ENCODE data around the gene GPATCH2.

Gene GPATCH2

DNA sequence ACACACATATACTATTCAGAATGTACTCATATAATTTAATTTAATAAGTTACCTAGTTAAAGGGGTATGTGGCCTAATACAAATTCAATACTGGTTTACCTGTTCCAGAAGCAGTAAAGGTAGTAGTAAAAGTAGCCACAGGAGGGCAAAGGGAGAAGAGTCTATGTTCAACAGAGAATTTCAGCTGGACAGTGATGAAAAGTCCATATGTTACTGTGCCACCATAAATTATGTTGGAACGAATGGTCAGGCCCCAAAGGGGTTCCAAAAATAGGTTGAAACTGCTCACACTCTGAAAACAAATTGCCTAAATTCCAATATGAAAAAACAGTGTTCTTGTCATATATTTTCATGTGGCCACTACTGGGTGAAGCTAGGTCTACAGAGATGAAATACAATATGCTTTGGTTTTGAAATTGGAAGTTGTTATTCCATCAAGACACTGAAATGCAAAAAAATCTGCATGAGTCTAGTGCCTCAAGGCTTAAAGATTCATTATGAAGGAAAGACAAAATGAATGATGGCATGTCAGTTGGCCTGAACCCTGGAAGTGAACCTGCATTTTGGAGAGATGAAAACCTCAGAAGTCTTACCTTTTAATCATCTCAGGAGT is 78.4 kb downstream of the GPATCH2 start:
- Histone ChIP-seq H3K9me3 (ENCODE audit: control insufficient read depth, insufficient read depth, low read depth, low read length) (no peaks in the 10 kb centered on the region), H3K4me3 (ENCODE audit: low read depth, low read length) (no peak overlapping the region), H3K27ac (ENCODE audit: low read depth, low read length) (no peak overlapping the region)

GRCh38 chr1:217542837-217543236 is 88.1 kb downstream of the GPATCH2 start:
- Histone ChIP-seq H3K9ac (ENCODE audit: low read length) (no peak overlapping the region), H3K4me1 (ENCODE audit: control insufficient read depth, insufficient read depth, low read length) (no peaks in the 10 kb centered on the region), H3K9me3 (ENCODE audit: control insufficient read depth, insufficient read depth, low read depth, low read length) (no peaks in the 10 kb centered on the region; the same call in 1 of the 2 replicates), H3K4me3 (ENCODE audit: low read depth, low read length) (no peak overlapping the region), H3K27me3 (ENCODE audit: control insufficient read depth, insufficient read depth, low read length) (no peaks in the 10 kb centered on the region), H3K27ac (ENCODE audit: low read depth, low read length) (no peak overlapping the region), H3K36me3 (ENCODE audit: control insufficient read depth, insufficient read depth, low read length) (no peaks in the 10 kb centered on the region)

More for the DNA sequence above, 78.4 kb downstream of the GPATCH2 start:
- Histone ChIP-seq H3K4me1 (ENCODE audit: control insufficient read depth, insufficient read depth, low read length) (peaks cover 5% of the 10 kb centered on the region; the same call in 1 of the 2 replicates), H3K27me3 (ENCODE audit: control insufficient read depth, insufficient read depth, low read length) (no peaks in the 10 kb centered on the region), H3K9ac (ENCODE audit: low read length) (no peak overlapping the region), H3K36me3 (ENCODE audit: control insufficient read depth, insufficient read depth, low read length) (no peaks in the 10 kb centered on the region)

- no peaks in the 10 kb centered on the region for H3K36me3 ChIP-seq (ENCODE audit: control insufficient read depth, insufficient read depth, low read length)
Measured at GRCh38 chr1:217542136-217542777, 88.6 kb downstream of the GPATCH2 start.

DNA sequence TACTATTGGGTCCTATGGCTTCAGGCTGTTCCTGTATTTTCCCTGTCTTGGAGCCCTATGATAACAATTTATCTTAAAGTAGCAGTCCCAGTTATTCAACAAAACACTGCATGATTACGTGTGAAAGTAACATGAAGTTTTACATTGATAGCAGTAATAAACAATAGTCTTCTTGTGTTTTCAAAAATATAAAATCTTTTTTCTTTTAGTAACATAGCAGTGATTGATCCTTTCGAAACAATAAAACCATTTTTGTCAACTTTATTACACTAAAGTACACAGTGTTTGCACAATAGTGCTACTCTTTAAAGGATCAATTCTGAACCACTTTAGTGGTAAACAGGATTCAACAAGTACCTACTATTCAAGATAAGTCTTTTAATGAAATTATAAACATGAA is 90.6 kb downstream of the GPATCH2 start:
- H3K27ac ChIP-seq (ENCODE audit: low read depth, low read length) = no peak overlapping the region
- H3K4me1 ChIP-seq (ENCODE audit: control insufficient read depth, insufficient read depth, low read length) = no peaks in the 10 kb centered on the region
- H3K9me3 ChIP-seq (ENCODE audit: control insufficient read depth, insufficient read depth, low read depth, low read length) = no peaks in the 10 kb centered on the region
- H3K4me3 ChIP-seq (ENCODE audit: low read depth, low read length) = no peak overlapping the region
- no peak overlapping the region for H3K9ac ChIP-seq (ENCODE audit: low read length)
- no peaks in the 10 kb centered on the region for H3K36me3 ChIP-seq (ENCODE audit: control insufficient read depth, insufficient read depth, low read length)
- H3K27me3 ChIP-seq (ENCODE audit: control insufficient read depth, insufficient read depth, low read length) = no peaks in the 10 kb centered on the region

More at GRCh38 chr1:217542136-217542777, 88.6 kb downstream of the GPATCH2 start:
- Histone ChIP-seq H3K9me3 (ENCODE audit: control insufficient read depth, insufficient read depth, low read depth, low read length) (no peaks in the 10 kb centered on the region; the same call in 1 of the 2 replicates), H3K27me3 (ENCODE audit: control insufficient read depth, insufficient read depth, low read length) (no peaks in the 10 kb centered on the region), H3K9ac (ENCODE audit: low read length) (no peak overlapping the region), H3K27ac (ENCODE audit: low read depth, low read length) (no peak overlapping the region), H3K4me3 (ENCODE audit: low read depth, low read length) (no peak overlapping the region), H3K4me1 (ENCODE audit: control insufficient read depth, insufficient read depth, low read length) (no peaks in the 10 kb centered on the region)

- no peaks in the 10 kb centered on the region for H3K27me3 ChIP-seq (ENCODE audit: control insufficient read depth, insufficient read depth, low read length)
- no peaks in the 10 kb centered on the region for H3K9me3 ChIP-seq (ENCODE audit: control insufficient read depth, insufficient read depth, low read depth, low read length)
- H3K4me1 ChIP-seq (ENCODE audit: control insufficient read depth, insufficient read depth, low read length) = no peaks in the 10 kb centered on the region
- H3K4me3 ChIP-seq (ENCODE audit: low read depth, low read length) = no peak overlapping the region
- H3K36me3 ChIP-seq (ENCODE audit: control insufficient read depth, insufficient read depth, low read length) = no peaks in the 10 kb centered on the region
- no peak overlapping the region for H3K27ac ChIP-seq (ENCODE audit: low read depth, low read length)
- no peak overlapping the region for H3K9ac ChIP-seq (ENCODE audit: low read length)
Measured at GRCh38 chr1:217539510-217539909, 91.4 kb downstream of the GPATCH2 start.

DNA sequence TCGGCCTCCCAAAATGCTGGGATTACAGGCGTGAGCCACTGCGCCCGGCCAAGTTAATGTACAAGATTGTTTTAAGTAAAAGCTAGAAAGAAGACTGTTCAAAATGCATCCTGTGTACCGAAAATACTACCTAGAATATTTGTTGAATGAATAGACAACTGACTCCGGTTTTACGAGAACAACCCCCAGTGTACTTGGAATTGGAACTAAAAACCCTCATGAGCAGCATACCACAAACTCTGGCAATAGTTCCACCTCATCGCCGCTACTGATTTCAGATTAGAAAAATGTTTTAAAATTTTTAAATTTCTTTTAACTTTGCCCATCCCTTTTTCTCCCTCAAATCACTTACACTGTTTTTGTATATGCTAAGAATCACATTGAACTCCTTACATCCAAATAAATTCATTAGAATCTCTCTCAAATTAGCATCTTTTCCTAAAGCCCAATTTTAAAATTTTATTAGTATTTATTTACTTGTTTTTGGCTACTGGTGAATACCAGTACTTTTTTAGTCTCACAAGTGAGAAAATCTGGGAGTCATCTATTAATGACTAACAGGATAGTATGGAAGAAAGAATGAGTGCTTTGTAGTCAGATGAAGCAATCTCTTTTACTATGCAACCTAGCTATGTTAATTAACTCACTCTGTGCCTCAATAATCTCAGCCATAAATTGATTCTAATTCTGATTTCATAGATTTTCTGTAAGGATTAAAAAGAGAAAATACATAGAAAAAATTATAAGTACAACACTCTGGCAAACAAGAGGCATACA is 95.1 kb downstream of the GPATCH2 start:
- H3K36me3 ChIP-seq (ENCODE audit: control insufficient read depth, insufficient read depth, low read length) = no peaks in the 10 kb centered on the region
- no peaks in the 10 kb centered on the region for H3K9me3 ChIP-seq (ENCODE audit: control insufficient read depth, insufficient read depth, low read depth, low read length)
- H3K4me1 ChIP-seq (ENCODE audit: control insufficient read depth, insufficient read depth, low read length) = no peaks in the 10 kb centered on the region
- no peak overlapping the region for H3K9ac ChIP-seq (ENCODE audit: low read length)
- no peaks in the 10 kb centered on the region for H3K27me3 ChIP-seq (ENCODE audit: control insufficient read depth, insufficient read depth, low read length)
- no peak overlapping the region for H3K27ac ChIP-seq (ENCODE audit: low read depth, low read length)
- H3K4me3 ChIP-seq (ENCODE audit: low read depth, low read length) = no peak overlapping the region

- H3K36me3 ChIP-seq (ENCODE audit: control insufficient read depth, insufficient read depth, low read length) = no peaks in the 10 kb centered on the region
- no peak overlapping the region for H3K4me3 ChIP-seq (ENCODE audit: low read depth, low read length)
- H3K27me3 ChIP-seq (ENCODE audit: control insufficient read depth, insufficient read depth, low read length) = no peaks in the 10 kb centered on the region
- H3K4me1 ChIP-seq (ENCODE audit: control insufficient read depth, insufficient read depth, low read length) = no peaks in the 10 kb centered on the region
- no peak overlapping the region for H3K9ac ChIP-seq (ENCODE audit: low read length)
- H3K9me3 ChIP-seq (ENCODE audit: control insufficient read depth, insufficient read depth, low read depth, low read length) = peaks cover 8% of the 10 kb centered on the region; the same call in 1 of the 2 replicates
- no peak overlapping the region for H3K27ac ChIP-seq (ENCODE audit: low read depth, low read length)
Measured at GRCh38 chr1:217534566-217534965, 96.3 kb downstream of the GPATCH2 start.

DNA sequence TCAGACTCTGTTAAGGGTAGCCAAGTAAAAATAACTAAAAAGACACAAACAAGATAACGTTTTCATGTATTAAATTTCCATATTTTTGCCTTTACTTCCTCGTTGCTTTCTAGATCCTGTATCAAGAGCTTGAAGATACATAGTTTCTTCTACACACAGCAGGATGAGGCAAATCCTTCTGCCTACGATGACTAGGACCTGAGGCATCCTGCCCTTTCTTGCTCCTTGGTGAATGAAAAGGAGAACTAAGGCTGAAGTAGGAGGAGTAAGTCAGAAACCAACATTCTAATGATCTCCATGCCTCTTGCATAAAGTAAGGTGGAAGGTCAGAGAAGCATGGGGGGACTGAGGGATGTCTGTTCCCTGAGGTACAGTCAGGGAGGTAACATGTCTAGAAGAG is 102.6 kb downstream of the GPATCH2 start:
- H3K9ac ChIP-seq (ENCODE audit: low read length) = no peak overlapping the region
- no peaks in the 10 kb centered on the region for H3K27me3 ChIP-seq (ENCODE audit: control insufficient read depth, insufficient read depth, low read length)
- no peak overlapping the region for H3K4me3 ChIP-seq (ENCODE audit: low read depth, low read length)
- H3K36me3 ChIP-seq (ENCODE audit: control insufficient read depth, insufficient read depth, low read length) = no peaks in the 10 kb centered on the region
- no peak overlapping the region for H3K27ac ChIP-seq (ENCODE audit: low read depth, low read length)
- peaks cover 14% of the 10 kb centered on the region for H3K9me3 ChIP-seq (ENCODE audit: control insufficient read depth, insufficient read depth, low read depth, low read length)
- no peaks in the 10 kb centered on the region for H3K4me1 ChIP-seq (ENCODE audit: control insufficient read depth, insufficient read depth, low read length)

GRCh38 chr1:217527151-217527550 is 103.7 kb downstream of the GPATCH2 start:
- Histone ChIP-seq H3K4me1 (ENCODE audit: control insufficient read depth, insufficient read depth, low read length) (no peaks in the 10 kb centered on the region), H3K4me3 (ENCODE audit: low read depth, low read length) (no peak overlapping the region), H3K9ac (ENCODE audit: low read length) (no peak overlapping the region), H3K27me3 (ENCODE audit: control insufficient read depth, insufficient read depth, low read length) (no peaks in the 10 kb centered on the region), H3K36me3 (ENCODE audit: control insufficient read depth, insufficient read depth, low read length) (no peaks in the 10 kb centered on the region), H3K27ac (ENCODE audit: low read depth, low read length) (no peak overlapping the region), H3K9me3 (ENCODE audit: control insufficient read depth, insufficient read depth, low read depth, low read length) (peaks cover 14% of the 10 kb centered on the region)

DNA sequence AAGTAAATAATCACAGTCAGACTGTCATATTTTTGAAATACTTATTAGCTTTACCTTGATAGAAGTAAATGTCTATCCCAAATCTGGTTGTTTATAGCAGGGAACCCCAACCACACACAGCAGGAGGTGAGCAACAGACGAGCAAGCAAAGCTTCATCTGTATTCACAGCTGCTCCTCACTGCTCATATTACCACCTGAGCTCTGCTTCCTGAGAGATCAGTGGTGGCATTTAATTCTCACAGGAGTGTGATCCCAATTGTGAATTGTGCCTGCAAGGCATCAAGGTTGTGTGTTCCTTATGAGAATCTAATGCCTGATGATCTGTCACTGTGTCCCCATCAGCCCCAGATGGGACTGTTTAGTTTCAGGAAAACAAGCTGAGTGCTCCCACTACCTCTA is 104.3 kb downstream of the GPATCH2 start:
- Histone ChIP-seq H3K4me1 (ENCODE audit: control insufficient read depth, insufficient read depth, low read length) (no peaks in the 10 kb centered on the region), H3K36me3 (ENCODE audit: control insufficient read depth, insufficient read depth, low read length) (no peaks in the 10 kb centered on the region), H3K27me3 (ENCODE audit: control insufficient read depth, insufficient read depth, low read length) (no peaks in the 10 kb centered on the region), H3K27ac (ENCODE audit: low read depth, low read length) (no peak overlapping the region), H3K9me3 (ENCODE audit: control insufficient read depth, insufficient read depth, low read depth, low read length) (peaks cover 14% of the 10 kb centered on the region), H3K9ac (ENCODE audit: low read length) (no peak overlapping the region), H3K4me3 (ENCODE audit: low read depth, low read length) (no peak overlapping the region)
